Osteocyte (in vitro differentiated cells): ENCODE results near the gene EEPD1. TPM values are rescaled to one million over a fixed set of nuclear protein-coding genes. Genes with fewer than 3 reads are reported as not detected.

Experiments used
- DNase-seq: peaks from one replicate; pipeline ENCODE4 v3.0.0; 2021; ENCODE audit warnings: mixed read lengths; ENCODE audit not compliant: unreplicated experiment; ENCODE audit errors: extremely low spot score
- H3K27ac Mint-ChIP-seq: one replicate; pipeline ENCODE4 v1.8.0; 2021; ENCODE audit warnings: mild to moderate bottlenecking, mixed read lengths; ENCODE audit not compliant: unreplicated experiment
- H3K27me3 Mint-ChIP-seq: one replicate; pipeline ENCODE4 v1.8.0; 2021; ENCODE audit warnings: mixed read lengths; ENCODE audit not compliant: unreplicated experiment
- H3K36me3 Mint-ChIP-seq: one replicate; pipeline ENCODE4 v1.8.0; 2021; ENCODE audit warnings: mixed read lengths; ENCODE audit not compliant: unreplicated experiment
- H3K4me1 Mint-ChIP-seq: one replicate; pipeline ENCODE4 v1.8.0; 2021; ENCODE audit warnings: mixed read lengths; ENCODE audit not compliant: unreplicated experiment
- H3K4me3 Mint-ChIP-seq: one replicate; pipeline ENCODE4 v1.8.0; 2021; ENCODE audit warnings: mild to moderate bottlenecking, moderate library complexity, mixed read lengths; ENCODE audit not compliant: unreplicated experiment
- H3K9me3 Mint-ChIP-seq: one replicate; pipeline ENCODE4 v1.8.0; 2021; ENCODE audit warnings: mixed read lengths; ENCODE audit not compliant: unreplicated experiment
- CTCF ChIP-seq: fragments of 200-600 bp; sonication (generic); IDR thresholded peaks from 2 replicates; pipeline ENCODE4 v1.5.0; 2021; ENCODE audit warnings: antibody characterized with exemption, mild to moderate bottlenecking, moderate library complexity
- total RNA-seq: library from RNA; stranded (reverse); gene quantifications from 2 replicates; pipeline ENCODE4 v1.2.1, GENCODE V29; 2021

EEPD1 gene
- total RNA-seq, 1 donor from 2014 or later, result 1.3 TPM

GRCh38 chr7:36278069-36278619 is 125.1 kb downstream of the EEPD1 start:
- Mint-ChIP-seq H3K27ac (no peak overlapping the region), H3K27me3 (no peaks in the 10 kb centered on the region), H3K9me3 (no peaks in the 10 kb centered on the region), H3K4me1 (peaks cover 53% of the 10 kb centered on the region), H3K36me3 (no peaks in the 10 kb centered on the region), H3K4me3 (no peak overlapping the region)
- TF ChIP-seq CTCF, result no peak
- DNase-seq, result peak; percentile 49

GRCh38 chr7:36278620-36279172 is 125.6 kb downstream of the EEPD1 start:
- DNase-seq, result no peak
- no peaks in the 10 kb centered on the region for H3K36me3 Mint-ChIP-seq
- no peaks in the 10 kb centered on the region for H3K27me3 Mint-ChIP-seq
- H3K4me1 Mint-ChIP-seq, result peaks cover 52% of the 10 kb centered on the region
- H3K4me3 Mint-ChIP-seq, result peak overlapping the region; percentile 22
- H3K9me3 Mint-ChIP-seq, result no peaks in the 10 kb centered on the region
- H3K27ac Mint-ChIP-seq, result peak overlapping the region; percentile 74
- TF ChIP-seq CTCF, result no peak

GRCh38 chr7:36279200-36279925 is 126.3 kb downstream of the EEPD1 start:
- H3K36me3 Mint-ChIP-seq, result no peaks in the 10 kb centered on the region
- peak overlapping the region; percentile 22 for H3K4me3 Mint-ChIP-seq
- peak overlapping the region; percentile 74 for H3K27ac Mint-ChIP-seq
- DNase-seq, result no peak
- peaks cover 52% of the 10 kb centered on the region for H3K4me1 Mint-ChIP-seq
- TF ChIP-seq CTCF, result no peak
- no peaks in the 10 kb centered on the region for H3K27me3 Mint-ChIP-seq
- H3K9me3 Mint-ChIP-seq, result no peaks in the 10 kb centered on the region

- H3K4me1 Mint-ChIP-seq, result peaks cover 52% of the 10 kb centered on the region
- H3K27me3 Mint-ChIP-seq, result no peaks in the 10 kb centered on the region
- no peaks in the 10 kb centered on the region for H3K36me3 Mint-ChIP-seq
- no peak for TF ChIP-seq CTCF
- H3K27ac Mint-ChIP-seq, result peak overlapping the region; percentile 11
- H3K9me3 Mint-ChIP-seq, result no peaks in the 10 kb centered on the region
- H3K4me3 Mint-ChIP-seq, result no peak overlapping the region
- DNase-seq, result no peak
Observed at GRCh38 chr7:36279926-36280315, 126.9 kb downstream of the EEPD1 start.
